Activated CD8-positive, alpha-beta T cell treated with anti-CD3 and anti-CD28 coated beads for 36 hours (primary cell): ENCODE data around the gene SUPT4H1. TPM values are rescaled to one million over a fixed set of nuclear protein-coding genes. Genes with fewer than 3 reads are reported as not detected.
"Not testable (repeated sequence)": the region's sequence is repeated elsewhere in the genome, so short reads cannot be mapped to it uniquely, and the experiment has no call there.

ENCODE experiments used
- ATAC-seq: fragments of 200-7000 bp; cut with Tn5 transposase; one replicate; pipeline ENCODE4 v1.10.0; 2021; ENCODE audit warnings: mild to moderate bottlenecking, moderate library complexity
- CTCF ChIA-PET: fragments of 350-600 bp; sonication (Branson Sonifier 250); formaldehyde crosslinking; loops from one replicate; lab custom pipeline; 2021; ENCODE audit warnings: antibody characterized with exemption; lab: Charles Lee
- POLR2A ChIA-PET: fragments of 350-600 bp; sonication (Branson Sonifier 250); formaldehyde crosslinking; loops from one replicate; lab custom pipeline; 2021; ENCODE audit warnings: antibody characterized with exemption; lab: Charles Lee
- DNase-seq: peaks from one replicate; pipeline ENCODE4 v3.0.0-alpha.2; 2020
- H3K27ac Mint-ChIP-seq: one replicate; pipeline ENCODE4 v1.8.0; 2021; ENCODE audit warnings: mild to moderate bottlenecking, mixed read lengths
- H3K27me3 Mint-ChIP-seq: one replicate; pipeline ENCODE4 v1.8.0; 2021; ENCODE audit warnings: mixed read lengths
- H3K36me3 Mint-ChIP-seq: one replicate; pipeline ENCODE4 v1.8.0; 2021; ENCODE audit warnings: low read depth, mixed read lengths
- H3K4me1 Mint-ChIP-seq: one replicate; pipeline ENCODE4 v1.8.0; 2021; ENCODE audit warnings: low read depth, mixed read lengths
- H3K4me3 Mint-ChIP-seq: one replicate; pipeline ENCODE4 v1.8.0; 2021; ENCODE audit warnings: mild to moderate bottlenecking, moderate library complexity, mixed read lengths
- H3K9me3 Mint-ChIP-seq: one replicate; pipeline ENCODE4 v1.8.0; 2021; ENCODE audit warnings: mixed read lengths
- intact Hi-C: fragments of 100-400 bp; cut with micrococcal nuclease; formaldehyde crosslinking; loops from one replicate; pipeline ENCODE4 v1.10.0; 2022
- total RNA-seq, 2 experiments: library from RNA; stranded (reverse); gene quantifications; one replicate each; pipeline ENCODE4 v1.2.3, GENCODE V29; 2021
- TF ChIP-seq, protein P1 (sequence below): fragments of 200-600 bp; IDR thresholded peaks from one replicate; pipeline ENCODE4 v1.8.0; 2022; ENCODE audit warnings: antibody characterized with exemption, mild to moderate bottlenecking

SUPT4H1 gene
- total RNA-seq, 2 experiments from 2014 or later = 104 to 110 TPM

DNA sequence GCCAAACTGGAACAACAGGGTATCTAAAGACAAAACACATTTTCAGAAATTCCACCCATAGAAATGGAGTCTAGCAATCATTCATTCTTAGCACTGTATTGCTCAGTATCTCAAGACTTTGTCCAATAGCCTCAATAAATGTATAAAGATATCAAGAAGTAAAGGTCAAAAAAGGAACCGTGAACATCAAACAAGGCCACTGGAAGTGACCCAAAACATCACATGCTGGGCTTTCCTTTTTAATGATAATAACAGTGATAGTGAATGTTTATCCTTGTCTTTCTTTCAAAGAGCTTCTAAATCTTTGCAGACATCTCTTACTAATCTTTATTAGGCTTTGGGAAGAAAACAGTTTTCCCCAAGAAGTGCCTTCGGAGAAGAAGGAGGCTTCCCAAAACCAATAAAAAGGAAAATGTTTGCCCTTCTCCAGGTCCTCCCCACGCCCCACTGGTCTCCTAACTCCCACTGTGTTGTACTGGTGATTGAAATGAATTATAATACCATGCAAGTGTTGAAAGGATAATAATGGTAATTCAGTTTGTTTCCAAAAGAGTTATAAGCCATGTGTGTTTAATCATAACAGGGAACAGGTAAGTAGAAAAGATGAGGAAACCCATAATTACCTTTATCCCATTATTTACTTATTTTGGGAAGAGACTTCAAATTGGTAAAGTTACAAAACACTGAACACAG lies 46.7 kb upstream of the SUPT4H1 start:
- no peak for DNase-seq

DNA sequence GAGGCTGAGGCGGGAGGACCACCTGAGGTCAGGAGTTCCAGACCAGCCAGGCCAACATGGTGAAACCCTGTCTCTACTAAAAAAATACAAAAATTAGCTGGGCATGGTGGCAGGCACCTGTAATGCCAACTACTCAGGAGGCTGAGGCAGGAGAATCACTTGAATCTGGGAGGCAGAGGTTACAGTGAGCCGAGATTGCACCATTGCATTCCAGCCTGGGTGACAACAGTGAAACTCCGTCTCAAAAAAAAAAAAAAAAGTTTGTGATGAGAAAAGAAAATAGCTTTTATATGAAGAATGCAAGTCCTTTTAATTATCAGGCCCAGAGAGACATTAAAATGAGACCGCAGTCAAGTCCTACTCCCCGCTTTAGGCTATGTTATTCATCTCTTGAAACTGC lies 45.4 kb upstream of the SUPT4H1 start:
- POLR2A ChIA-PET, H3K27me3 Mint-ChIP-seq, H3K27ac Mint-ChIP-seq, DNase-seq, H3K4me1 Mint-ChIP-seq, H3K36me3 Mint-ChIP-seq, intact Hi-C loops, H3K4me3 Mint-ChIP-seq, ATAC-seq, H3K9me3 Mint-ChIP-seq: not testable (repeated sequence)
- CTCF ChIA-PET = interaction anchor here (1.2 to 2.7 kb wide), 3 partner anchors 13 to 80 kb away, joined by 3 to 10 read pairs (median 8); partner anchors contain the start of gene RNF43

More for the DNA sequence above, 46.7 kb upstream of the SUPT4H1 start:
- POLR2A ChIA-PET = interaction anchor here (1.0 kb wide), 1 partner anchor 82 kb away, joined by 3 read pairs; no protein-coding TSS in a partner anchor
- Mint-ChIP-seq H3K4me3 (no peak overlapping the region), H3K9me3 (no peaks in the 10 kb centered on the region), H3K36me3 (no peaks in the 10 kb centered on the region), H3K4me1 (peaks cover 8% of the 10 kb centered on the region), H3K27me3 (no peaks in the 10 kb centered on the region), H3K27ac (no peak overlapping the region)
- ATAC-seq = no peak
- CTCF ChIA-PET = no interaction called here
- intact Hi-C loops = no loop called here
- TF ChIP-seq, protein P1, sequence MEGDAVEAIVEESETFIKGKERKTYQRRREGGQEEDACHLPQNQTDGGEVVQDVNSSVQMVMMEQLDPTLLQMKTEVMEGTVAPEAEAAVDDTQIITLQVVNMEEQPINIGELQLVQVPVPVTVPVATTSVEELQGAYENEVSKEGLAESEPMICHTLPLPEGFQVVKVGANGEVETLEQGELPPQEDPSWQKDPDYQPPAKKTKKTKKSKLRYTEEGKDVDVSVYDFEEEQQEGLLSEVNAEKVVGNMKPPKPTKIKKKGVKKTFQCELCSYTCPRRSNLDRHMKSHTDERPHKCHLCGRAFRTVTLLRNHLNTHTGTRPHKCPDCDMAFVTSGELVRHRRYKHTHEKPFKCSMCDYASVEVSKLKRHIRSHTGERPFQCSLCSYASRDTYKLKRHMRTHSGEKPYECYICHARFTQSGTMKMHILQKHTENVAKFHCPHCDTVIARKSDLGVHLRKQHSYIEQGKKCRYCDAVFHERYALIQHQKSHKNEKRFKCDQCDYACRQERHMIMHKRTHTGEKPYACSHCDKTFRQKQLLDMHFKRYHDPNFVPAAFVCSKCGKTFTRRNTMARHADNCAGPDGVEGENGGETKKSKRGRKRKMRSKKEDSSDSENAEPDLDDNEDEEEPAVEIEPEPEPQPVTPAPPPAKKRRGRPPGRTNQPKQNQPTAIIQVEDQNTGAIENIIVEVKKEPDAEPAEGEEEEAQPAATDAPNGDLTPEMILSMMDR = no peak

DNA sequence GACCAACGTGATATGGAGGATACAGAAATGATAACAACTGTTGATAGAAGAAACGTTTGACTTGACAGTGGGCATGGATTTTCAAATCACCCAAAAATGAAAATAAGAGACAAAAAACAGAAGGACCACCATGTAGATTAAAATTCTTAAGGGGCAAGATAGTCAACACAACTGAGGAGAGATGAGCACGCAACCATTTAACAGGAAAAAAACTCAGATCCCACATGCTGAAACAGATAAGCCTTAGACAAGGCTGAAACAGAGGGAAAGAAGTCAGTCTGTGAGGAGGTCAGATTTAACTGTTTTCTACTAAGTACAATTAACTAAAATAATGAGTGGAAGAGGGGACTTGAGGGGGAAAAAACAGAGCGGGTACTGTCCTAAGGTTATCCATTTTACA lies 44.2 kb upstream of the SUPT4H1 start:
- Mint-ChIP-seq H3K4me3 (no peak overlapping the region), H3K27me3 (no peaks in the 10 kb centered on the region), H3K4me1 (no peaks in the 10 kb centered on the region), H3K36me3 (no peaks in the 10 kb centered on the region), H3K27ac (no peak overlapping the region), H3K9me3 (no peaks in the 10 kb centered on the region)
- TF ChIP-seq, protein P1 = no peak
- ATAC-seq = no peak
- intact Hi-C loops = no loop called here
- POLR2A ChIA-PET = interaction anchor here (0.6 kb wide), 1 partner anchor 42 kb away, joined by 3 read pairs; no protein-coding TSS in a partner anchor
- DNase-seq = no peak
- CTCF ChIA-PET = interaction anchor here (1.9 to 2.7 kb wide), 3 partner anchors 12 to 79 kb away, joined by 6 to 10 read pairs (median 8); partner anchors contain the start of gene RNF43

DNA sequence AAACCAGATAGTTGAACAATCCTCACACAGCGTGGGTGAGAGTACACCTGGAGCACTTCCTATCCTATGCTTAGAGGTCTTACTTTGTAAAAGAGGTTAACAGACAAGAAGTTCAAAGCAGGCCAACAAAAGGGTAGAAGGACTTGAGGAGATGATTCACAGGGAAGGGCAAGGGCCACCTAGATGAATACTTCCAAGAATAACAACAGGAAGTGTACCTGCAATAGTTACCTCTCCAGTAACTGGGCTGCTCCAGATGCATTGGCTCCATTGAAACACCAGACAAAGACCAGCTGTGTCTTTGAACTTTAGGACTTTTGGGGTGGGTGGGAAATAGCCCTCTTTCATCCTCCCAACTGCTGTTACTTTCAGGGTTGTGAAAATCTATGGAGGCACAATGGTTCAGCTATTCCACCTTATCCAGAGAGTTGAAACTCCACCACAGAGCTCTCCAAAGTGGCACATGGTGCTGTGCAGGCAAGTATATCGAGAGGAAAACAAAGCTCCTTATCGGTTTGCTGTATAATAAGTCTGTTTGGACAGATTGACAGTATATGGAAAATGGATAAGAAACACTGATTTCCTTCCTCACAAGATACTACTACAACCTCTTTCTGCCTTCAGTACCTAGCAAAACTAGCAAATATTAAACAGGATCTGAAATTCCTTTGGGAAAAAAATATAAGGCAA lies 42.7 kb upstream of the SUPT4H1 start:
- Mint-ChIP-seq H3K4me3 (no peak overlapping the region), H3K4me1 (no peaks in the 10 kb centered on the region), H3K27ac (no peak overlapping the region), H3K9me3 (no peaks in the 10 kb centered on the region), H3K27me3 (no peaks in the 10 kb centered on the region), H3K36me3 (no peaks in the 10 kb centered on the region)
- no peak for ATAC-seq
- CTCF ChIA-PET = interaction anchor here (0.8 to 1.9 kb wide), 4 partner anchors 11 to 77 kb away, joined by 3 to 6 read pairs (median 4); no protein-coding TSS in a partner anchor
- intact Hi-C loops = no loop called here
- TF ChIP-seq, protein P1 = no peak
- POLR2A ChIA-PET = interaction anchor here (0.8 kb wide), 1 partner anchor 119 kb away, joined by 4 read pairs; no protein-coding TSS in a partner anchor
- no peak for DNase-seq

DNA sequence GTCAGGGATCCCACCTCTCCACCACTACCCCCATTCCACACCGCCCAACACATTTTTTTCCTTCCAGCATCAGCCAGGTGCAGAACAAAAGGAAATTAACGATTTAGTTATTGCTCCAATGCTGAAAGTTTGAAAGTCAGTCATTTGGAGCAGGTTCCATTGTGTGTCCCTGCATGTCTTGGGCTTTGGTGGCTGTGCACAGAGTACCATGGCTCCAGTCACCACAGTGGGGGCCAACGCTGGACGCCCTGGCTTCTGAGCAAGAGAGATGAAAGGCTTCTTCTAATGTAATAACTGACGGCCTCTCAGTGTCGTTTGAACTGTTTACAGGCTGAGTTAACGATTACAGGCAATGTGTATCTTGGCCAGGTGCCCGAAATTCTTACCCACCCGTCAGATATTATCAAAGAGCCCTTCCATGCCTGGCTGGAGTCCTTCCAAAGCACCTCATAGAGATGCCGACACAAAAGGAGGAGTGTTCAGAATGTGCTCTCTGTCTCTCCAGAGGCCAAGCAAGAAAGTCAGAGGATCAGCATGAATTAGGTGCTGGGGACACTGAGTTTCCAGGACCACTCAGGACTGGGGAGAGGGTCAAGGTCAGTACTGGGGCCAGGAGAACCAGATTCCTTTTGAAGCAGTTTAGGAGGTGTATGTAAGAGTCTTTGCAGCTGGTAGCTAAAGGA lies 39.4 kb upstream of the SUPT4H1 start:
- intact Hi-C loops = no loop called here
- TF ChIP-seq, protein P1 = no peak
- no peaks in the 10 kb centered on the region for H3K9me3 Mint-ChIP-seq
- DNase-seq = no peak
- ChIA-PET POLR2A (no interaction called here), CTCF (interaction anchor here (1.0 kb wide), 1 partner anchor 17 kb away, joined by 3 read pairs; no protein-coding TSS in a partner anchor)
- H3K36me3 Mint-ChIP-seq = no peaks in the 10 kb centered on the region
- no peak overlapping the region for H3K27ac Mint-ChIP-seq
- no peak for ATAC-seq
- peaks cover 6% of the 10 kb centered on the region for H3K4me1 Mint-ChIP-seq
- H3K4me3 Mint-ChIP-seq = no peak overlapping the region
- no peaks in the 10 kb centered on the region for H3K27me3 Mint-ChIP-seq
